Measurements from ENCODE around the gene TMPRSS7.

GRCh38 chr3:112013784-112014143 lies 20.8 kb upstream of the TMPRSS7 start:
- no peak for TF ChIP-seq CTCF (IDR thresholded peaks at IDR 0.05)
- no peak for TF ChIP-seq POLR2A (IDR thresholded peaks at IDR 0.05)
